GM23248 (cell line): ENCODE data around the gene PTPN6.

Experiments used
- EZH2 ChIP-seq: fragments of 200-600 bp; sonication (generic); IDR thresholded peaks from 2 replicates; pipeline ENCODE4 v1.6.1; 2018; ENCODE audit warnings: antibody characterized with exemption, mild to moderate bottlenecking; ENCODE audit not compliant: insufficient read depth, poor library complexity, severe bottlenecking
- EZH2phosphoT487 ChIP-seq: fragments of 200-600 bp; sonication (generic); IDR thresholded peaks from 2 replicates; pipeline ENCODE4 v1.6.1; 2018; ENCODE audit warnings: antibody characterized with exemption, moderate library complexity, mild to moderate bottlenecking, low read depth; ENCODE audit not compliant: insufficient read depth

DNA sequence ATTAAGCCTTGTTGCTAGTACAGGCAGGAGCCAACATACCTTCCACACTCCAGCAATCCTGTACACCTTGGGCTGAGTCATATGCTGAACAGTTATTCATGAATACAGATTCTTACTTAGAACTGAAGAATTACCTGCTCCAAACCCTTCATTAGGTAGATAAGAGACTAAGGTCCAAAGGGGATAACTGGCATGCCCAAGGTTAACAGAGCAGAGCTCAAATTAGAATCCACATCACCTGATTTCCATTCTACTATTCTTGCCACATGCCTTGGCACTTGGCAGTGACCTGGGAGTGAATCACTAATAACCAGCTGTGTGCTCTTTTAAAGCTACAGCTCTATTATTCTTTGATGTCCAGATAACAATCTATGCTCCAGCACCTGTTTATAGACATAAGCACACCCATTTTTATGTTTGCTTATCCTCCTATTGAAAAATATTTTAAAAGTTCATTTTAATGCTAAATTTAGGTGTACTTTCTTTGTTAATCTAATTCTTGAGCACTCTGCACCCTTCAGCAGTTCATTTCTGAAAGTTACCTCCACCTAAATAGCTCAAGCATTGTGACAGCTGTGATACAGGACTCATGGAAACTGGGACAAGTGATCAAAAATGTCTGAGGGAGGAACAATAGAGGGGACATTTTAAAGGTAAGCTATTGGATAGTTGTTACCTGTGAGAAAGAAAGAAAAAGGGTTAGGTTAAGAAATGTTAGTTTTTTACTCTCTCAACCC, 47.7 kb downstream of the PTPN6 start:
- no peak for TF ChIP-seq EZH2
- no peak for TF ChIP-seq EZH2phosphoT487
